ENCODE measurements around the gene RUNX3. TPM values are rescaled to one million over a fixed set of nuclear protein-coding genes. Genes with fewer than 3 reads are reported as not detected.

RUNX3 gene
- polyA plus RNA-seq, 1 donor, result 0.27 TPM

GRCh38 chr1:24862775-24863483 lies 67.1 kb downstream of the RUNX3 start:
- DNase-seq, result no peak

GRCh38 chr1:24861821-24862727 lies 68.0 kb downstream of the RUNX3 start:
- peak; percentile 11 for DNase-seq

- no peak for DNase-seq
Observed at GRCh38 chr1:24860841-24861240, 69.2 kb downstream of the RUNX3 start.

- DNase-seq, result no peak
Observed at GRCh38 chr1:24859063-24860010, 70.7 kb downstream of the RUNX3 start.

GRCh38 chr1:24858277-24858676 lies 71.8 kb downstream of the RUNX3 start:
- DNase-seq, result no peak

- no peak for DNase-seq
Observed at GRCh38 chr1:24857507-24858133, 72.5 kb downstream of the RUNX3 start.

- no peak for DNase-seq
Observed at GRCh38 chr1:24856787-24857506, 73.1 kb downstream of the RUNX3 start.

- DNase-seq, result no peak
Observed at GRCh38 chr1:24855474-24855873, 74.6 kb downstream of the RUNX3 start.

- DNase-seq, result peak; percentile 50
Observed at GRCh38 chr1:24853649-24854048, 76.4 kb downstream of the RUNX3 start.

- no peak for DNase-seq
Observed at GRCh38 chr1:24850328-24850920, 79.7 kb downstream of the RUNX3 start.

GRCh38 chr1:24849672-24850295 lies 80.3 kb downstream of the RUNX3 start:
- DNase-seq, result no peak

Other genes starting within 250 kb of the RUNX3 start
- 195 TPM for gene CLIC4, start 184.8 kb downstream of the RUNX3 start, polyA plus RNA-seq (ENCODE audit: insufficient read length)